Ramos (cell line): ENCODE measurements around the gene MMP15.
"Not testable (repeated sequence)": the region's sequence is repeated elsewhere in the genome, so short reads cannot be mapped to it uniquely, and the experiment has no call there.

ENCODE experiments used
- in situ Hi-C: fragments of 300-500 bp; cut with MboI; formaldehyde crosslinking; loops from one replicate; pipeline ENCODE4 v1.14.3; 2022; ENCODE audit warnings: low sequenced_read_pairs; ENCODE audit not compliant: unreplicated experiment

Gene MMP15

DNA sequence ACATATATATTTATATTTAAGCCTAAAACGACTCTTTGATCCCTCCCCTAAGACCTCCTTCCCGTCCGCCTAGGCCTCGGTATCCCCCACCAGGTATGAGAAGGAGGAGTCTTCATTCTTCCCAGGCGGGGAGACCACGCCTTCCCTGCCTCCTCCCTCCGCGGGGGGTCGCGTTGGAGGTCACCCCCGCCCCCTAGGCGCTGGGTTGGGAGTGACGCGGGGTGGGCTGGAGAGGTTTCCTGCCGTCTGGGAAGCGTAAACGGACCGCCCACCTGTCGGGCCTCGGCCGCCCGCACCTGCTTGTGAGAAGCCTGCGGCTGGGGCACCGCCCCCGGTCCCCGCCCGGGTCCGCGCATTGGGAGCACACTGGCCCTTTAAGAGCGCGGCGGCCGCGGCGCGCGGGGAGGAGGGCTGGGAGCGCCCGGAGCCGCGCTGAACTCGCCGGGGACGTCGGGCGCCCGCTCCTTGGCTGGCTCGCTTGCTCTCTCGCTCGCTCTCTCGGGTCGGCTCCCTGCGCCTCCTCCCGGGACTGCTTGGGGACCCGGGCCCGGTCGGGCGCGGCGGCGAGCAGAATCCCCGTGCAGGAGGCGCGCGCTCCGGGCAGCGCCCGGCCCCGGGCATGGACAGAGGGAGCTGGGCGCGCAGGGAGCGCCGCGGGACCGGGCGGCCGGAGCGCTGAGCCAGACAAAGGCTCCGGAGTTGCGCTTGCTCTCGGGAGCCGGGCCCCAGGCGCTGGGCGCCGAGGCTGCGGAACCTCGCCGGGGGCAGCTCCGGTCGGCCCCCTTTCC, at the start of gene MMP15:
Gene MMP15, plus strand, starts transcription at position 404 of the 788 bp plus-strand sequence. CDS start 597 bp downstream, outside the sequence.
- in situ Hi-C loops: no loop called here

DNA sequence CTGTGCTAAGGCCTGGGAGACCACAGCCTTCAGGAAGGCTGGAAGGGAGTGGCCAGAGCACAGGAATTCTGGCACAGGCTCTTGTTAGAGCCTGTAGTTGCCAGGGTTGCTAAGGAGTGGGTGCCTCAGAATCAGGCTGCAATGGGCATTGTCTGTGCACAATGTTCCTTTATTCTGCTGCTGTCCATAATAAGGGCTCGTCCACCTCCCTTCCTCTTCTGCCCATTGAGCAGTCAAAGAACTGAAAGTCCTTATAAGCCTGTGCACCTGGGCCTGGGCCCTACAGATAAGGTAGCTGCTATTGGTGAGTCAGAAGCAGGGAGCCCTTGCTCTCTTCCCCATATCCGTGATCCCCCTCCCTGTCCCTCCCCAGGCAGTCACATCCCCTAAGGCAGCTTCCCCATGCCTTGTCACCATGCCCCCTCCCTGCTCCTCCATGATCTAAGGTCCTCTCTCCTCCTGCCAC, 49.2 kb upstream of the MMP15 start:
- in situ Hi-C loops: no loop called here

DNA sequence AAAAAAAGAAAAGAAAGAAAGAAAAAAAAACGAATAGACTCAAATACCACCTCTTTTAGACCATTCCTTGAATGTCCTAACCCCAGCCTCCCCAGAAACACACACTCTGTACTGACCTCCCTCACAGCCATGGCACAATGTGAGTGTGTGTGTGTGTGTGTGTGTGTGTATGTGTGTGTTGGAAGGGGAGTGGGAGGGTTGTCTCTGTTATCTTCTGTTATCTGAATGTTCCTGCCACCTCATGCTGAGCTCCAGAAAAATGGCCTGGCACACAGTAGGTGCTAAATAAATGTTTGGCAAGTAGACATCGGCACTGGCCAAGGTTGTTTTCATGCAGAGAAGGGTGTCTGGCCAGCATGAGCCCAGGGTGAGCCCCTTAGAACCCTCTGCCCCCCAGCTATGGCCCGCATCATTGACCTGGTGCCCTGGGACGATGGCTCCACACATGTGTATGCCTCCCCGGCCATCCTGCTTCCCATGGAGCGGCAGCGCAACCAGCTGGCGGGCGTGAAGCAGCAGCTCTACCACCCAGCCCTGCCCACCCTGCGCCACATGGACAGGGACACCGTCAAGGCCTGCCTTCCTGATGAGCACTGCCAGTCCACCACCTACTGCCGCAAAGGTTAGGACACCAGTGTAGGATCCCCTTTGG, 48.0 kb upstream of the MMP15 start:
- in situ Hi-C loops: no loop called here

DNA sequence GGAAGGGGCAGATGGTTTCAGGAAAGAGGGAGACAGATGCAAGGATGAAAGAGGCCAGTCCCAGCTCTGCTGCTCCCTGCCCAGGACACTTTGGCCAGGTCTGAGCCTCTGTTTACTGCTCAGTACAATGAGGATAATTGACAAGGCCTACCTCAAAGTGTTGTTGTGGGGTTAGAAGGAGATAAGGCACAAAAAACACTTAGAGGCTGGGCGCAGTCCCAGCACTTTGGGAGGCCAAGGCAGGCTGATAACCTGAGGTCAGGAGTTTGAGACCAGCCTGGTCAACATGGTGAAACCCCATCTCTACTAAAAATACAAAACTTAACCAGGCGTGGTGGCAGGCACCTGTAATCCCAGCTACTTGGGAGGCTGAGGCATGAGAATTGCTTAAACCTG, 47.5 kb upstream of the MMP15 start:
- in situ Hi-C loops: not testable (repeated sequence)

- in situ Hi-C loops: no loop called here
Measured at GRCh38 chr16:57979006-57979585, 46.5 kb upstream of the MMP15 start.

DNA sequence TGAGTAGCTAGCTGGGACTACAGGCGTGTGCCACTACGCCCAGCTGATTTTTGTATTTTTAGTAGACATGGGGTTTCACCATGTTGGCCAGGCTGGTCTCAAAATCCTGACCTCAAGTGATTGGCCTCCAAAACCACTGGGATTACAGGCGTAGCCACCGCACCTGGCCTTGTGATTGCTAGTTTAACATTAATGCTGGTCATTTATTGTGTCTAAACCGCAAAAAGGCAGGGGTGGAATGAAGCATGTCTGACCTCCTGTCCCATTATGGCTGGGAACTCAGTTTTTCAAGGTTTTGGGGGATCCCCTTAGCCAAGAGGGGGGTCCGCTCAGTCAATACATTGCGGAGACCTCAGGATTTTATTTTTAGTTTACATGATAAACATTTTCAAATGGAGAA, 43.9 kb upstream of the MMP15 start:
- in situ Hi-C loops: no loop called here

DNA sequence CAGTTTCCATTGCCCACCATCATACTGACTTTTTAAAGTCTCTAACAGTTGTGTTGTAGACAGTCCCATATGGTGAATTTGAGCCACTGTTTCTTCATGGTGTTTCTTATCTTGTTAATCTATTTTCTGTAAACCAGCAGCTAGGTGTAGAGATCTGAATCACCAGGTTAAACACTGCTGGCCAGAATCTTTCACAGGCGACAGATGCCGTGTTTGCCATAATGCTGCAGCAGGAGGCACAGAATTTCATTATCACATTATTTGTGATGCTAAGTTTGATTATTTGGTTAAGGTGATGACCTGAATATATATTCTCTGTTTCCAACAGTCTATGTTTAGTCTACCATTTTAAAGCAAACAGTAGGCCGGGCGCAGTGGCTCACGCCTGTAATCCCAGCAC, 43.2 kb upstream of the MMP15 start:
- in situ Hi-C loops: no loop called here

DNA sequence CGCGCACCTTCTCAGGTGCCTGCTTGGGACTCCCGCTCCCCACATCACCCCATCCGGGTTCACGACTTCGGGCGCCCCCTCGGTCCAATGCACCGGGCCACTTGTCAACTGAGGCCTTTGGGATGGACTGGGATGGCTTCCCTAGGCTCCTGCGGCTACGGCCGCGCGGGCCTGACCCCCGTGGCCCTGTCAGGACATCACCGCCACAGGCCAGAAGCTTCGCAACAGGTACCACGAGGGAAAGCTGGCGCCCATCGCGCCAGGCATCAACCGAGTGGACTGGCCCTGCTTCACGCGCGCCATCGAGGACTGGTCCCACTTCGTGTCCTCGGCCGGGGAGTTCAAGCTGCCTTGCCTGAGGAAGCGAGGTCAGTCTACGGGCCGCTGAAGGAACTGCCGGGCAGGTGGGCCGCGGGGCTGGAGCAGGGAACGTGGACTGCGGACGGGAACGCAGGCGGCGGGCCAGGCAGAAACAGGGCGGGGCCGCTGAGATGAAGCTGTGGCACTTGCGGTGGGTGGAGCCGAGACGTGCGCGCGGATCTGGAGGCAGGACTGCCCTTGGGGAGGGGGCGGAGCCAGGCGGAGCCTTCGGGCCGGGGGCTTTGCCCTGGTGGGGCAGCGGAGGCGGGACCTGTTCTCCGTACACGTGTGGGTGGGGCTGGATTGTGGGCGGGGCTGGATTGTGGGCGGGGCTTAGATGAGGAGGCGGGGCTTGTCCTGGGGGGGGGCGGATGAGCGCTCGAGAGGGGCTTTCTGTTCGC, 40.9 kb upstream of the MMP15 start:
- in situ Hi-C loops: no loop called here

- in situ Hi-C loops: no loop called here
Measured at GRCh38 chr16:57985204-57986181, 40.1 kb upstream of the MMP15 start.

DNA sequence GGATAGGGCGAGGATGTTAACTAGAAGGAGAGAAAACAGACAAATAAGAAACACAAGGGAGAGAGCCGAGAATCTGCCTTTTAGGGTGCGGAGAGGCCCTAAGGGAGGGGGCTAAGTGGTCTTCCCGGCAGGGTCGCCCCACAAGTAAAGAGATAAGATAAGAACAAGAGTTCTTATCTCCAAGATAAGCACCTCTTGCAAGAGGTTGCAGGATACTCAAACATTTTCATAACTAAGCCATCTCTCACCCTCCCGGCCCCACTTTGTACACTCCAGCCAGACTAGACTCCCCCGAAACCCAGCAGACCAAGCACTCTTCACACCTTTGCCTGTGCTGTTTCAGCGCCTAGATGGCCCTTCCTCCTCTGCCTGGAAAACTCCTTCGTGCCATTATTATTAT, 39.4 kb upstream of the MMP15 start:
- in situ Hi-C loops: no loop called here

- in situ Hi-C loops: no loop called here
Measured at GRCh38 chr16:57987441-57988177, 37.9 kb upstream of the MMP15 start.

- in situ Hi-C loops: no loop called here
Measured at GRCh38 chr16:57988929-57989328, 36.6 kb upstream of the MMP15 start.

- in situ Hi-C loops: no loop called here
Measured at GRCh38 chr16:57991551-57992059, 33.9 kb upstream of the MMP15 start.

DNA sequence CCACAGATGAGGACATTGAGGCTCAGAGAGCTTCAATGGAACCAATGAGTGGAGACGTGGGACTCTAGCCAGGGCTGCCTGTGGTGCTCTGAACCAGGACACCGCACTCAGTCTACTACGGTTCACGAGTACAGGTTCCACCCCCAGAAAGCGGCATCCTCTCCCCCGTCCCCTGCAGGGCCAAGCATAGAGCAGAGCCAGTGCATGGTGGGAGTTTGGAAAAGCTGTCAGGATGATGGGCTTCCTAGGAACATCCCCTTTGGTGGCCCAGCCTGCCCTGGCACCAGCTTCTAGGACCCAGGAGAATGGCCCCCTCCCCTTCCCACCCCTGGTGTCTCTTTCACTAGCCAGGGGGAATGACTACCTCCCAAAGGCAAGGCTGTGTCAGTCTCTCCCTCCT, 33.5 kb upstream of the MMP15 start:
- in situ Hi-C loops: no loop called here

- in situ Hi-C loops: no loop called here
Measured at GRCh38 chr16:57993438-57993837, 32.1 kb upstream of the MMP15 start.

DNA sequence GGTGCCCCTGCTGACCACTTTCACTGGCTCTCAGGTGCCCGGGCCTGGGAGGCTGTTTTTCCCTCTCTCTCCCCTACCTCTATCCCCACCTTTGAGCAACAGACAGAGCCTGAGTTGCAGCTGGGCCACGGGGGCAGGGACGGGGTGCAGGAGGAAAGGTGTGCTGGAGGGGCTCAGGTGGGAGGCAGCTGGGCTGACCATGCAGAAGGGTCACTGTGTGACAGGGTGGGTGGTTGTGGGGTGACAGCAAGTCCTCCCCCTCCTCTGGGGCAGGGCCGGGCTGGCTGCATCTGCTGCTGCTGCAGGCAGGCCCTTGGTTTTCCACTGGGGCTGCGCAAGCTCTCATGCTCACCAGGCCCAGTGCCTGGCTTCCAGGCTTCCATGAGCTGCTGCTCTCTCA, 31.7 kb upstream of the MMP15 start:
- in situ Hi-C loops: no loop called here

- in situ Hi-C loops: no loop called here
Measured at GRCh38 chr16:57994361-57994760, 31.2 kb upstream of the MMP15 start.

DNA sequence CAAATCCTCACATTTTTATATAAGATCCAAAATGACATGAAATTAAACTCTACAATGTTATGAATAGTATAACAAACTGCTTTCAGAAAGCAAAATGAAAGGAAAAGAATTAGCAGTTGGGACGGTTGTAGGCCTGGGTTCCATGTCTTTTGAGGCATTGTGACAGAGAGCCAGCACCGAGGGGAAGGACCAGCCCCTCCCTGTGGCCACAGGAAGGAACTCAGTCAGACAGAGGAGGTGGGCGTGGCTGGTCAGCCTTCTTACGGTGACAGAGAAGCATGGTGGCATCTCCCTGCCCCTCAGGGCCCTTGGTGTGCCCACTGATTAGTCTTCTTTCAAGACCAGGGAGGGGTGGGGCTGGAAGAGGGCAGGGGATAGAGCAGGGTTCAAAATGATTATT, 30.8 kb upstream of the MMP15 start:
- in situ Hi-C loops: no loop called here
